Upper lobe of left lung (tissue), 4 donors: ENCODE data around the gene OOSP1.

ENCODE experiments used
- CTCF ChIP-seq, 6 experiments: fragments of 450-650 bp in 4 of 6; fragments of 200-600 bp in 2 of 6; sonication (generic) in 2 of 6; IDR thresholded peaks; one replicate each; pipeline ENCODE4 v1.5.1; 2016 to 2019; ENCODE audit warnings: antibody characterized with exemption in 6 of 6
- EP300 ChIP-seq, 4 donors: sonication (generic); formaldehyde crosslinking; IDR thresholded peaks; one replicate each; pipeline ENCODE4 v1.5.1; 2017; ENCODE audit warnings: antibody characterized with exemption in 4 of 4, control low read depth in 2 of 4
- POLR2A ChIP-seq, 4 donors: fragments of 450-650 bp; IDR thresholded peaks; one replicate each; pipeline ENCODE4 v1.5.1; 2016 to 2017; ENCODE audit warnings: antibody characterized with exemption in 4 of 4, mild to moderate bottlenecking in 2 of 4
- POLR2AphosphoS5 ChIP-seq, 2 donors: sonication (generic); formaldehyde crosslinking; IDR thresholded peaks; one replicate each; pipeline ENCODE4 v1.5.1; 2017; ENCODE audit warnings: antibody characterized with exemption in 2 of 2

- TF ChIP-seq CTCF (IDR thresholded peaks at IDR 0.05): no peak
- no peak for TF ChIP-seq POLR2AphosphoS5 (IDR thresholded peaks at IDR 0.05)
- TF ChIP-seq POLR2A (IDR thresholded peaks at IDR 0.05): no peak
- no peak for TF ChIP-seq EP300 (IDR thresholded peaks at IDR 0.05)
Observed at GRCh38 chr11:59918480-59918879, 19.8 kb upstream of the OOSP1 start.
